ENCODE data around the gene EXOC6B. TPM values are rescaled to one million over a fixed set of nuclear protein-coding genes. Genes with fewer than 3 reads are reported as not detected.
A peak's percentile ranks its signal among the peaks of the same experiment; 100 is the strongest.

Gene EXOC6B
- total RNA-seq, 1 experiment from 2014 or later: 18.5 TPM

GRCh38 chr2:72834596-72834995, 8.8 kb upstream of the EXOC6B start:
- in situ Hi-C loops (cut with HindIII; ENCODE audit: low pct_unique_long_range_greater_than_20kb, low sequenced_read_pairs): no loop called here
- no peak for DNase-seq (ENCODE audit: low read depth)

- DNase-seq (ENCODE audit: low read depth): no peak
- in situ Hi-C loops (cut with HindIII; ENCODE audit: low pct_unique_long_range_greater_than_20kb, low sequenced_read_pairs): no loop called here
Measured at GRCh38 chr2:72833084-72833714, 7.4 kb upstream of the EXOC6B start.

DNA sequence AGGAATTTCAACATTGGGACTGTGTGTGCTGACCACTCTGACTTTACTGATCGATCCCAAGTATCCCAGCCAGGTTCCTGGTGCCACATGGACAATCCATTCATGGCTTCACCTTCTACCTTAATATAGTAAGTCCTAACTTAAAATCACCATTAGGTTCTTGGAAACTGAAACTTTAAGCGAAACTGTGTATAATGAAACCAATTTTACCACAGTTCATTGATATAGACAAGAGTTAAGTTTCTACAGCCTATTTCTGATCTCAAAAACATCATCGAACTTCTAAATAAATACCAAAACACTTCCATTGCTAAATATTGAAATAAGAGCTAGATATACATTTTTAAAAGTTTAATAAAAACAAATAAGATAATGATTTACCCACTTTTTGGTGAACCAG, 4.4 kb upstream of the EXOC6B start:
- DNase-seq (ENCODE audit: low read depth): no peak
- in situ Hi-C loops (cut with HindIII; ENCODE audit: low pct_unique_long_range_greater_than_20kb, low sequenced_read_pairs): no loop called here

GRCh38 chr2:72828840-72829507, 3.1 kb upstream of the EXOC6B start:
- peak; percentile 48 for DNase-seq (ENCODE audit: low read depth)
- in situ Hi-C loops (cut with HindIII; ENCODE audit: low pct_unique_long_range_greater_than_20kb, low sequenced_read_pairs): no loop called here

DNA sequence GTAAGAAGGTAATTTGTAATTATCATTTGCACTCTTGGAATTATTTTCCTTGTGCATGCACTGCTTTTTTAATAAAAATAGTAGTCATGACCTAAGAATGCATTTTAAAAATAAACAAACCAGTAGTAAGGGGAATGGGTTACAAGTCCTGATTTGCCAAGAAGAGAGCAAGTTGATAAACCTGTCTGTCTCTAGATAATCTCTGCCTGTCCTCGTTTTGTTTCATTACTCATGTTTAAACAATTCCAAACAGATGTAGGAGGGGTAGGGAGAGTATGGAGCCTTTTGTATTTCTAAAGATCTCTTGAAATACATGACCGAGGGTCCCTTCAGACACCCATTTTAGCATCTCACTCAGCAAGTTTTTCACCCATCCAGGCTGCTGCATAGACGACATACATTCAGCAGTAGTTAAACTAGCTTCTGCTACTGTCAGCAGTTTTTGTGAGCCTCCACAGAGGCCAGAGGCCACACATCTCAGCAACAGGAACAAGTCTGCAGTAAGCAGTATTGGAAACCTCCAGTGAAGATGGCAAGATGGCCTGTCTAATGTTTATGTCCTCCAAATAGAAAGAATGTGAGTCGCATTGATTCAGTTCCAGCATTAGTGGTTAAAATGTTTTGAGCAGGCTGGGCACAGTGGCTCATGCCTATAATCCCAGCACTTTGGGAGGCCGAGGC, 2.3 kb upstream of the EXOC6B start:
- in situ Hi-C loops (cut with HindIII; ENCODE audit: low pct_unique_long_range_greater_than_20kb, low sequenced_read_pairs): no loop called here
- DNase-seq (ENCODE audit: low read depth): peak; percentile 76

GRCh38 chr2:72827487-72827886, 1.7 kb upstream of the EXOC6B start:
- no peak for DNase-seq (ENCODE audit: low read depth)
- in situ Hi-C loops (cut with HindIII; ENCODE audit: low pct_unique_long_range_greater_than_20kb, low sequenced_read_pairs): no loop called here

DNA sequence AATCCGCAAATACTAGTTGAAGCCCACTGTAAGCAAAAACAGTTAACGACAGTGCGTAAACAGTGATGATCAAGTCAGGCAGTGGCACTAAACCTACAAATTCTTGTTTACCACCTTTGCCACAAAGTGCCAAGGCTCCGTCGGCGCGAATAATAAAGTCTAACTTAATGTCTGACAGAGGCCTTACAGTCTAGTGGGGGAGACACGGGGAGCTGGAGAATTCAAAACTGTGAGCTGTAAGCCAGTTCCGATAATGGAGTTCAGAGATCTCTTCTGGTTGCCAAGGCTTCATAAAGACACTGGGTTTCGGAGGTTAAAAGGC, 284 bp upstream of the EXOC6B start:
- in situ Hi-C loops (cut with HindIII; ENCODE audit: low pct_unique_long_range_greater_than_20kb, low sequenced_read_pairs): no loop called here
- DNase-seq (ENCODE audit: low read depth): no peak

DNA sequence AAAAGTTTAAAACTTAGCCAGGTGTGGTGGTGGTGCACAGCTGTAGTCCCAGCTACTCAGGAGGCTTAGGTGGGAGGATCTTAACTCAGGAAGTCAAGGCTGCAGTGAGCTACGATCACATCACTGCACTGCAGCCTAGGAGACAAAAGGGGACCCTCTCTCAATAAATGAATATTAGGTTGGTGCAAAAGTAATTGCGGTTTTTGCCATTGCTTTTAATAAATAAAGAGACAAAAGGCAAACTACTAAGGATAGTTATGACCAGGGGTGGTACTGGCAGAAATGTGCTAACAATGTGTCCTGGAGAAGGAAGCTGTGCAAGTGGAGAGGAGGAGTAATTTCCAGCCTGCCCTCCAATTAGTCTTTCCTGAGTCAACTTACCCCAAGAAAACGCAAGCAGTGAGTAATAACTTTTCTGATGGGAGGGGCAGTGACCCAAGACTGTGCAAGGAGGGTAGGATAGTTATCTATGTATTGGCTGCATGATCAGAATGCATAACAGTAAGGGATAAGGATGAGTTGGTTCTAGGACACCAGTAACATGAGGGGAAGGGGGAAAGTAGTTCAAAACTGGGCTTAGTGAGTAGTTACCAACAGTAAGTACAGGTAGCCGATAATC, 1.5 kb downstream of the EXOC6B start:
- in situ Hi-C loops (cut with HindIII; ENCODE audit: low pct_unique_long_range_greater_than_20kb, low sequenced_read_pairs): no loop called here
- DNase-seq (ENCODE audit: low read depth): peak; percentile 59

DNA sequence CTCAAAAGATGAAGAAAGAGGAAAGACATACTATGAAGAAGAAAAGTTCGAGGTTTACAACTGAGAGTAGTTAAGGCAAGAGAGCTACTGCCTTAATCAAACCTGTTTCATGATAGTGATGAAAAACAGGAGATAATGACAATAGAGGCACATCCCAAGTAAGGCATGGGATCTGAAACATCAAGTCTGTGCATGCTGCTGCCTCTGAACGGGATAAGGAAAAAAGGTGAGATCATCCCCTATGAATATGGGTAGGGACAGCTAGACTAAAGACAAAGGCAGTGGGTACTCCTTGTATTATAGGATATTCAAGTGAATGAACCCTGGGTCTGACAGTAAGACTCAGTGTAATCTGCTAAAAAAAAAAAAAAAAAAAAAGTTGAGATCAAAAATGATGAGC, 3.0 kb downstream of the EXOC6B start:
- DNase-seq (ENCODE audit: low read depth): no peak
- in situ Hi-C loops (cut with HindIII; ENCODE audit: low pct_unique_long_range_greater_than_20kb, low sequenced_read_pairs): no loop called here

GRCh38 chr2:72821983-72822382, 3.9 kb downstream of the EXOC6B start:
- DNase-seq (ENCODE audit: low read depth): no peak
- in situ Hi-C loops (cut with HindIII; ENCODE audit: low pct_unique_long_range_greater_than_20kb, low sequenced_read_pairs): no loop called here

DNA sequence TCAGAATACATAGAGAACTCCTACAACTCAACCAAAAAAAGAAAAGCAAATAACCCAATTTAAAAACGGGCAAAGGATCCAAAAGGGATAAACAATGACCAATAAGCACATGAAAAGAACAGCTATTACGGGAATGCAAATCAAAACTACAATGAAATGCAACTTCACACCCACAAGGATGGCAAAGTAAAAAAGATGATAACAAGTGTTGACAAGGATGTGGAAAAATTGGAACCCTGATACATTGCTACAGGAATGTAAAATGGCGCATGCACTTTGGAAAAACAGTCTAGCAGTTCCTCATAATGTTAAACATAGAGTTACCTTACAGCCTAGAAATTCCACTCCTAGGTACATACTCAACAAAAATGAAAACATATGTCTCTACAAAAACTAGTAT, 4.7 kb downstream of the EXOC6B start:
- DNase-seq (ENCODE audit: low read depth): no peak
- in situ Hi-C loops (cut with HindIII; ENCODE audit: low pct_unique_long_range_greater_than_20kb, low sequenced_read_pairs): no loop called here

DNA sequence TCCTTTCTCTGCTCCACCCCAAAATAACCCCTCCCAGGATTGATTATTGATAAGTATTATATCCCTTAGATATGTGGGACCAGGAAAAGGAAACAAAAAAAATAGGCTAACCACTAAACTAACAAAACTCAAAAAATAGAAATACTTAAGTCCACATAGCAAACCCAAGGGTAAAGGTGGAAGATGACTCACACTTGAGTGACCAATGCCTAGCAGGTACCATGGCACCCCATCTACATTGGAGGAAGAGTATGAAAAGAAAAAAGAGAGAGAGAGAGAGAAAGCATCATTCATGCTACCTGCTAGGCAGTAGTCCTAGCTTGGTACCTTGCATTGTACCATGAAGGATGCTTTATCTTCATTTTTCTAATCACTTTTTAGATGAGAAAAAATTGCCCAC, 6.3 kb downstream of the EXOC6B start:
- DNase-seq (ENCODE audit: low read depth): no peak
- in situ Hi-C loops (cut with HindIII; ENCODE audit: low pct_unique_long_range_greater_than_20kb, low sequenced_read_pairs): no loop called here

DNA sequence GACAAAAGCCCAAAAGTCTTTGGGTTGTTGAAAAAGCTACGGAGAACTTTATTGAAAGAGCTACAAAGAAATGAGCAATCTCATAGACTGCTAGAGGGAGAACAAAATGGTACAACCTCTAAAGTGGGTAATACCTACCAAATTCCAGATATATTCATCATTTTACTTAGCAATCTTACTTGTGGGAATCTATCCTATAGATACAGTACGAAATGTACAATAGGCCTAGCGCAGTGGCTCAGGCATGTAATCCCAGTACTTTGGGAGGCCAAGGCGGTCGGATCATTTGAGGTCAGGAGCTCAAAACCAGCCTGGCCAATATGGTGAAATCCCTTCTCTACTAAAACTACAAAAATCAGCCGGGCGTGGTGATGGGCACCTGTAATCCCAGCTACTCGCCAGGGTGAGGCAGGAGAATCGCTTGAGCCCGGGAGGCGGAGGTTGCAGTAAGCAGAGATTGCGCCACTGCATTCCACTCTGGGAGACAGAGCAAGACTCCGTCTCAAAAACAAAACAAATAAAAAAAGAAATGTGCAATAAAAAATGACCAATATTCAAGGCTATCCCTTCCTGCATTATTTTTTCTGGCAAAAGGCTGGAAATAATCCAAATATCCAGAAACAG, 10.1 kb downstream of the EXOC6B start:
- DNase-seq (ENCODE audit: low read depth): no peak
- in situ Hi-C loops (cut with HindIII; ENCODE audit: low pct_unique_long_range_greater_than_20kb, low sequenced_read_pairs): no loop called here

- no peak for DNase-seq (ENCODE audit: low read depth)
Measured at GRCh38 chr2:72813841-72814240, 12.0 kb downstream of the EXOC6B start.

DNA sequence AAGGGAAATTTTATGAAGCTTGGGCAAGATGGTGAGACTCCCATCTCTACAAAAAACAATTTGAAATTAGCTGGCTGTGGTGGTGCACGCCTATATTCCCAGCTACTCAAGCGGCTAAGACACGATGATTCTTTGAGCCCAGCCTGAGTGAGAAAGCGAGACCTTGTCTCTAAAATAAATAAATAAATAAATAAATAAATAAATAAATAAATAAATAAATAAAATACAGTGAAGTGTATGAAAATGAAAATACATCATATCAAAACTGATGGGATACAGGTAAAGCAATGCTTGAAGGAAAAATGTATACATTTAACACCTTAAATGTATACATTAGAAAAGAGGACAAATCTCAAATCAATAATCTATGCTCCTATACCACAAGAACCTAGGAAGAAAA, 15.7 kb downstream of the EXOC6B start:
- in situ Hi-C loops (cut with HindIII; ENCODE audit: low pct_unique_long_range_greater_than_20kb, low sequenced_read_pairs): no loop called here
- DNase-seq (ENCODE audit: low read depth): no peak

More at GRCh38 chr2:72813841-72814240, 12.0 kb downstream of the EXOC6B start:
- in situ Hi-C loops (cut with HindIII; ENCODE audit: low pct_unique_long_range_greater_than_20kb, low sequenced_read_pairs): no loop called here

GRCh38 chr2:72809095-72809494, 16.7 kb downstream of the EXOC6B start:
- in situ Hi-C loops (cut with HindIII; ENCODE audit: low pct_unique_long_range_greater_than_20kb, low sequenced_read_pairs): no loop called here
- no peak for DNase-seq (ENCODE audit: low read depth)

GRCh38 chr2:72806280-72806945, 19.4 kb downstream of the EXOC6B start:
- no peak for DNase-seq (ENCODE audit: low read depth)
- in situ Hi-C loops (cut with HindIII; ENCODE audit: low pct_unique_long_range_greater_than_20kb, low sequenced_read_pairs): no loop called here

GRCh38 chr2:72803626-72804320, 22.1 kb downstream of the EXOC6B start:
- no peak for DNase-seq (ENCODE audit: low read depth)
- in situ Hi-C loops (cut with HindIII; ENCODE audit: low pct_unique_long_range_greater_than_20kb, low sequenced_read_pairs): no loop called here

Data from Caki2 (cell line).